ENCODE data around the gene AURKB. TPM values are rescaled to one million over a fixed set of nuclear protein-coding genes. Genes with fewer than 3 reads are reported as not detected.
A peak's percentile ranks its signal among the peaks of the same experiment; 100 is the strongest.
"Not testable (repeated sequence)": the region's sequence is repeated elsewhere in the genome, so short reads cannot be mapped to it uniquely, and the experiment has no call there.

Gene AURKB
- polyA plus RNA-seq, 1 donor from 2014 or later = 0.84 TPM

- no peak overlapping the region for H2AFZ ChIP-seq (ENCODE audit: low read depth, low read length)
- no peaks in the 10 kb centered on the region for H3K9me2 ChIP-seq (ENCODE audit: insufficient read depth, low read length)
- H3K9me3 ChIP-seq (ENCODE audit: low read length) = no peaks in the 10 kb centered on the region
- TF ChIP-seq RAD21 (conservative IDR thresholded peaks at IDR 0.05) (peak; percentile 22), SMC3 (conservative IDR thresholded peaks at IDR 0.05; ENCODE audit: poor library complexity) (no peak), EP300 (conservative IDR thresholded peaks at IDR 0.05; ENCODE audit: poor library complexity, severe bottlenecking) (no peak), CTCF (IDR thresholded peaks at IDR 0.05; ENCODE audit: poor library complexity, severe bottlenecking) (peak; percentile 19)
- H3K79me2 ChIP-seq (replicated peaks; ENCODE audit: insufficient read depth, low read length) = peaks cover 14% of the 10 kb centered on the region
- no peak overlapping the region for H3K27ac ChIP-seq (ENCODE audit: low read length)
- H3K9ac ChIP-seq (ENCODE audit: low read length) = no peak overlapping the region
- H3K27me3 ChIP-seq (ENCODE audit: insufficient read depth, low read depth, low read length) = no peaks in the 10 kb centered on the region
- no peak overlapping the region for H3K4me2 ChIP-seq (ENCODE audit: low read length)
- no peaks in the 10 kb centered on the region for H4K20me1 ChIP-seq (ENCODE audit: insufficient read depth)
- H3F3A ChIP-seq (ENCODE audit: insufficient read depth, low read length, poor library complexity, severe bottlenecking) = no peaks in the 10 kb centered on the region
- no peak overlapping the region for H3K4me3 ChIP-seq (ENCODE audit: low read length)
- H3K36me3 ChIP-seq (ENCODE audit: insufficient read depth, low read length) = no peaks in the 10 kb centered on the region
Measured at GRCh38 chr17:8253801-8254200, 43.4 kb upstream of the AURKB start.

GRCh38 chr17:8251411-8251810 lies 41.0 kb upstream of the AURKB start:
- not testable (repeated sequence) for H3K9ac ChIP-seq (ENCODE audit: low read length); H3K9me3 ChIP-seq (ENCODE audit: low read length); H3F3A ChIP-seq (ENCODE audit: insufficient read depth, low read length, poor library complexity, severe bottlenecking); H3K4me2 ChIP-seq (ENCODE audit: low read length); H4K20me1 ChIP-seq (ENCODE audit: insufficient read depth); H3K9me2 ChIP-seq (ENCODE audit: insufficient read depth, low read length); H3K36me3 ChIP-seq (ENCODE audit: insufficient read depth, low read length); H3K27ac ChIP-seq (ENCODE audit: low read length); H2AFZ ChIP-seq (ENCODE audit: low read depth, low read length); H3K27me3 ChIP-seq (ENCODE audit: insufficient read depth, low read depth, low read length); H3K4me3 ChIP-seq (ENCODE audit: low read length)
- peaks cover 14% of the 10 kb centered on the region for H3K79me2 ChIP-seq (replicated peaks; ENCODE audit: insufficient read depth, low read length)

- TF ChIP-seq EZH2 (IDR thresholded peaks at IDR 0.05; ENCODE audit: borderline replicate concordance, insufficient read depth, low read length, poor library complexity, severe bottlenecking) (no peak), REST (IDR thresholded peaks at IDR 0.05; ENCODE audit: borderline replicate concordance) (no peak), RAD21 (conservative IDR thresholded peaks at IDR 0.05) (no peak), TAF1 (IDR thresholded peaks at IDR 0.05; ENCODE audit: low read depth) (no peak), MXI1 (conservative IDR thresholded peaks at IDR 0.05; ENCODE audit: poor library complexity, severe bottlenecking) (no peak), CTCF (IDR thresholded peaks at IDR 0.05; ENCODE audit: poor library complexity, severe bottlenecking) (no peak), POLR2AphosphoS5 (IDR thresholded peaks at IDR 0.05) (no peak), SMC3 (conservative IDR thresholded peaks at IDR 0.05; ENCODE audit: poor library complexity) (no peak), EP300 (conservative IDR thresholded peaks at IDR 0.05; ENCODE audit: poor library complexity, severe bottlenecking) (no peak)
- Histone ChIP-seq H4K20me1 (ENCODE audit: insufficient read depth) (no peaks in the 10 kb centered on the region), H3K9me3 (ENCODE audit: low read length) (no peaks in the 10 kb centered on the region), H3K36me3 (ENCODE audit: insufficient read depth, low read length) (no peaks in the 10 kb centered on the region), H3F3A (ENCODE audit: insufficient read depth, low read length, poor library complexity, severe bottlenecking) (no peaks in the 10 kb centered on the region), H3K9me2 (ENCODE audit: insufficient read depth, low read length) (no peaks in the 10 kb centered on the region), H3K27ac (ENCODE audit: low read length) (peak overlapping the region; percentile 100), H2AFZ (ENCODE audit: low read depth, low read length) (peak overlapping the region; percentile 90), H3K79me2 (replicated peaks; ENCODE audit: insufficient read depth, low read length) (peaks cover 22% of the 10 kb centered on the region), H3K27me3 (ENCODE audit: insufficient read depth, low read depth, low read length) (no peaks in the 10 kb centered on the region), H3K9ac (ENCODE audit: low read length) (peak overlapping the region; percentile 98), H3K4me2 (ENCODE audit: low read length) (peak overlapping the region; percentile 65), H3K4me3 (ENCODE audit: low read length) (peak overlapping the region; percentile 97)
Measured at GRCh38 chr17:8249621-8250500, 39.5 kb upstream of the AURKB start.
